Fibroblast of lung (primary cell): Measurements from ENCODE around the gene TRIB2. TPM values are rescaled to one million over a fixed set of nuclear protein-coding genes. Genes with fewer than 3 reads are reported as not detected.

Experiments used
- DNase-seq, 2 donors: peaks; one replicate each; pipeline versions ENCODE4 v3.0.0 to v3.0.0-alpha.2; 2010; ENCODE audit warnings: low read depth in 2 of 2
- H2AFZ ChIP-seq: 2 replicates; pipeline ENCODE4 v1.5.1; 2012; ENCODE audit warnings: low read length, control low read depth, inconsistent platforms
- H3K27ac ChIP-seq: 2 replicates; pipeline ENCODE4 v1.5.1; 2011; ENCODE audit warnings: low read length, control low read depth; ENCODE audit not compliant: insufficient read depth
- H3K27me3 ChIP-seq: 2 replicates; pipeline ENCODE4 v1.5.1; 2011; ENCODE audit warnings: mild to moderate bottlenecking, low read length; ENCODE audit not compliant: control insufficient read depth, insufficient read depth
- H3K36me3 ChIP-seq: 2 replicates; pipeline ENCODE4 v1.5.1; 2011; ENCODE audit warnings: low read length; ENCODE audit not compliant: control insufficient read depth, insufficient read depth
- H3K4me1 ChIP-seq: 2 replicates; pipeline ENCODE4 v1.5.1; 2011; ENCODE audit warnings: low read length; ENCODE audit not compliant: control insufficient read depth, insufficient read depth; ENCODE audit errors: extremely low read depth
- H3K4me2 ChIP-seq: 2 replicates; pipeline ENCODE4 v1.5.1; 2011; ENCODE audit warnings: low read length, control low read depth; ENCODE audit not compliant: insufficient read depth; ENCODE audit errors: extremely low read depth
- H3K4me3 ChIP-seq, 4 experiments: fragments of 200-600 bp in 1 of 4; sonication (generic) in 1 of 4; replicated peaks in 1 of 4; 2 replicates each; pipeline ENCODE4 v1.5.1; 2011 to 2016; ENCODE audit warnings: low read length in 4 of 4, low read depth in 3 of 4, mild to moderate bottlenecking in 3 of 4, control low read depth in 2 of 4, inconsistent platforms in 1 of 4, mixed read lengths in 1 of 4; ENCODE audit not compliant: insufficient read depth in 1 of 4; ENCODE audit errors: control extremely low read depth in 1 of 4
- H3K79me2 ChIP-seq: 2 replicates; pipeline ENCODE4 v1.5.1; 2012; ENCODE audit warnings: mild to moderate bottlenecking, low read length, inconsistent platforms; ENCODE audit not compliant: control insufficient read depth, insufficient read depth
- H3K9ac ChIP-seq: 2 replicates; pipeline ENCODE4 v1.5.1; 2011; ENCODE audit warnings: mild to moderate bottlenecking, low read length, control low read depth; ENCODE audit not compliant: insufficient read depth
- H3K9me3 ChIP-seq: 2 replicates; pipeline ENCODE4 v1.5.1; 2012; ENCODE audit warnings: low read depth, low read length; ENCODE audit not compliant: control insufficient read depth, insufficient read depth
- H4K20me1 ChIP-seq: 2 replicates; pipeline ENCODE4 v1.5.1; 2011; ENCODE audit warnings: low read length; ENCODE audit not compliant: control insufficient read depth, insufficient read depth; ENCODE audit errors: extremely low read depth
- EZH2 ChIP-seq: IDR thresholded peaks from 2 replicates; pipeline ENCODE4 v1.5.1; 2012; ENCODE audit warnings: low read length, control low read depth, mild to moderate bottlenecking; ENCODE audit errors: missing control alignments
- polyA plus RNA-seq, 2 donors: library from polyadenylated mRNA; depleted of rRNA in 1 of 2; stranded (reverse) in 1 of 2; unstranded in 1 of 2; fragments of >200 nt; gene quantifications; 2 replicates each; pipeline ENCODE4 v1.2.1, GENCODE V29; 2011 to 2012; ENCODE audit warnings: missing spikeins in 1 of 2
- total RNA-seq: library from RNA; depleted of rRNA; stranded (reverse); fragments of >200 nt; gene quantifications from 2 replicates; pipeline ENCODE4 v1.2.1, GENCODE V29; 2014
- TF ChIP-seq, protein P1 (sequence below), 2 donors: IDR thresholded peaks in 1 of 2; conservative IDR thresholded peaks in 1 of 2; 1 replicate in 1 of 2; 2 replicates in 1 of 2; pipeline ENCODE4 v1.5.1; 2011 to 2012; ENCODE audit warnings: low read length in 2 of 2, control low read depth in 1 of 2, inconsistent platforms in 1 of 2, low read depth in 1 of 2, mild to moderate bottlenecking in 1 of 2

The TRIB2 gene
- total and polyA plus RNA-seq, 2 donors (not counting 1 experiment from before 2014, with no cell fraction given): 26.1 to 31.0 TPM

DNA sequence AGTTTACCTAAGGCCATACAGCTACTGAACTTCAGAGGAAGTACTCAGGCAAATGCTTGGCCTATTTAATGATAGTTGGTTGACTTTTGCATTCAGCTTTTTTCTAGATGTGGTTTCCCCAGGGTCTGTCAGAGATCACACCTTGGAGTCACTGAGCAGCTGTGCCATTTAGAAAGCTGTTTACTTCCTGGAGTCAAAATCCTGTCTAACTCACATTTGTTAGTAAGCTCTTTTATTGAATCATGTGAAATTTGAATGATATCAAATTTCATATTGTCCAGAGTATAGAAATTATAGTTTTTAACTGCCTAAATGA, 7.6 kb upstream of the TRIB2 start:
- no peak for TF ChIP-seq EZH2
- TF ChIP-seq, protein P1, sequence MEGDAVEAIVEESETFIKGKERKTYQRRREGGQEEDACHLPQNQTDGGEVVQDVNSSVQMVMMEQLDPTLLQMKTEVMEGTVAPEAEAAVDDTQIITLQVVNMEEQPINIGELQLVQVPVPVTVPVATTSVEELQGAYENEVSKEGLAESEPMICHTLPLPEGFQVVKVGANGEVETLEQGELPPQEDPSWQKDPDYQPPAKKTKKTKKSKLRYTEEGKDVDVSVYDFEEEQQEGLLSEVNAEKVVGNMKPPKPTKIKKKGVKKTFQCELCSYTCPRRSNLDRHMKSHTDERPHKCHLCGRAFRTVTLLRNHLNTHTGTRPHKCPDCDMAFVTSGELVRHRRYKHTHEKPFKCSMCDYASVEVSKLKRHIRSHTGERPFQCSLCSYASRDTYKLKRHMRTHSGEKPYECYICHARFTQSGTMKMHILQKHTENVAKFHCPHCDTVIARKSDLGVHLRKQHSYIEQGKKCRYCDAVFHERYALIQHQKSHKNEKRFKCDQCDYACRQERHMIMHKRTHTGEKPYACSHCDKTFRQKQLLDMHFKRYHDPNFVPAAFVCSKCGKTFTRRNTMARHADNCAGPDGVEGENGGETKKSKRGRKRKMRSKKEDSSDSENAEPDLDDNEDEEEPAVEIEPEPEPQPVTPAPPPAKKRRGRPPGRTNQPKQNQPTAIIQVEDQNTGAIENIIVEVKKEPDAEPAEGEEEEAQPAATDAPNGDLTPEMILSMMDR (conservative IDR thresholded peaks at IDR 0.05 in 1 of 2, IDR thresholded peaks at IDR 0.05 in 1 of 2; ENCODE audit: low read depth in 1 of 2, low read length in 2 of 2): no peak
- no peak overlapping the region for H3K4me3 ChIP-seq
- H3K79me2 ChIP-seq: no peaks in the 10 kb centered on the region
- H3K27me3 ChIP-seq: no peaks in the 10 kb centered on the region
- H3K9me3 ChIP-seq: no peaks in the 10 kb centered on the region
- no peak overlapping the region for H2AFZ ChIP-seq
- no peaks in the 10 kb centered on the region for H3K4me1 ChIP-seq
- no peak for DNase-seq
- no peaks in the 10 kb centered on the region for H3K36me3 ChIP-seq
- H3K27ac ChIP-seq: no peak overlapping the region
- H3K9ac ChIP-seq: no peak overlapping the region
- H3K4me2 ChIP-seq: no peak overlapping the region
- H4K20me1 ChIP-seq: no peaks in the 10 kb centered on the region

DNA sequence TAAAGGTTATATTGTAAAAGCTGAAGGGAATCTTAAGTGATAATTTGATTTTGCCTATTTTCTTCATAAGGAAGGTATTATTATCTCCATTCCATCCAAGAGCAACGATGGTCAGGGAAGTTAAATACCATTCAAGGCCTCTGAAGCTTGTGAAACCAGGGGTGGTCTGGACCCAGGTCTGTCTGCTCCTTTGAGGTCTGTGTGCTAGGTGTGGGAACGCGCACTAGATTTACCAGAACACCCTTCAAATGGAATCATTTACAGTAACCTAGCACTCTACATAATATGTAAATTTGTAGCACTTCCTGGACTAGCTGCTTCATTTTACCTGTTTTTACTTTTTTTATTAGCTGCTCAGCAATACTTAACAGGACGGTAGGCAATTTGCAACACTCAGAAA, 6.4 kb upstream of the TRIB2 start:
- Histone ChIP-seq H3K9me3 (no peaks in the 10 kb centered on the region), H3K27me3 (no peaks in the 10 kb centered on the region), H3K4me1 (peaks cover 6% of the 10 kb centered on the region), H2AFZ (no peak overlapping the region), H3K4me3 (no peak overlapping the region), H4K20me1 (no peaks in the 10 kb centered on the region), H3K36me3 (no peaks in the 10 kb centered on the region), H3K27ac (no peak overlapping the region), H3K9ac (no peak overlapping the region), H3K4me2 (no peak overlapping the region), H3K79me2 (no peaks in the 10 kb centered on the region)
- no peak for DNase-seq
- TF ChIP-seq EZH2: no peak
- TF ChIP-seq, protein P1 (conservative IDR thresholded peaks at IDR 0.05 in 1 of 2, IDR thresholded peaks at IDR 0.05 in 1 of 2; ENCODE audit: low read depth in 1 of 2, low read length in 2 of 2): no peak

GRCh38 chr2:12711339-12711738, 5.4 kb upstream of the TRIB2 start:
- no peak for DNase-seq
- H4K20me1 ChIP-seq: no peaks in the 10 kb centered on the region
- H3K4me1 ChIP-seq: peaks cover 8% of the 10 kb centered on the region
- H3K27ac ChIP-seq: no peak overlapping the region
- H3K9me3 ChIP-seq: no peaks in the 10 kb centered on the region
- H3K4me3 ChIP-seq: no peak overlapping the region
- H3K27me3 ChIP-seq: no peaks in the 10 kb centered on the region
- no peaks in the 10 kb centered on the region for H3K79me2 ChIP-seq
- H3K36me3 ChIP-seq: no peaks in the 10 kb centered on the region
- no peak overlapping the region for H2AFZ ChIP-seq
- no peak overlapping the region for H3K4me2 ChIP-seq
- H3K9ac ChIP-seq: no peak overlapping the region
- TF ChIP-seq, protein P1 (conservative IDR thresholded peaks at IDR 0.05 in 1 of 2, IDR thresholded peaks at IDR 0.05 in 1 of 2; ENCODE audit: low read depth in 1 of 2, low read length in 2 of 2): no peak
- TF ChIP-seq EZH2: no peak
